Activated naive CD4-positive, alpha-beta T cell treated with anti-CD3 and anti-CD28 coated beads, Interleukin-2, amount 10 ng/mL, durations not matched to agents 7 days and 5 days (primary cell): ENCODE data around the gene IWS1.
"Not testable (repeated sequence)": the region's sequence is repeated elsewhere in the genome, so short reads cannot be mapped to it uniquely, and the experiment has no call there.

Source experiments
- CTCF ChIA-PET: fragments of 350-600 bp; sonication (Branson Sonifier 250); formaldehyde crosslinking; loops from one replicate; lab custom pipeline; 2021; ENCODE audit warnings: antibody characterized with exemption; lab: Charles Lee
- DNase-seq: peaks from one replicate; pipeline ENCODE4 v3.0.0-alpha.2; 2020
- H3K27ac Mint-ChIP-seq: one replicate; pipeline ENCODE4 v1.8.0; 2021; ENCODE audit warnings: mild to moderate bottlenecking, moderate library complexity, mixed read lengths
- H3K27me3 Mint-ChIP-seq: one replicate; pipeline ENCODE4 v1.8.0; 2021; ENCODE audit warnings: mild to moderate bottlenecking, mixed read lengths
- H3K36me3 Mint-ChIP-seq: one replicate; pipeline ENCODE4 v1.8.0; 2021; ENCODE audit warnings: mixed read lengths
- H3K4me1 Mint-ChIP-seq: one replicate; pipeline ENCODE4 v1.8.0; 2021; ENCODE audit warnings: mixed read lengths
- H3K4me3 Mint-ChIP-seq: one replicate; pipeline ENCODE4 v1.8.0; 2021; ENCODE audit warnings: mild to moderate bottlenecking, moderate library complexity, mixed read lengths
- H3K9me3 Mint-ChIP-seq: one replicate; pipeline ENCODE4 v1.8.0; 2021; ENCODE audit warnings: mixed read lengths

IWS1 gene

DNA sequence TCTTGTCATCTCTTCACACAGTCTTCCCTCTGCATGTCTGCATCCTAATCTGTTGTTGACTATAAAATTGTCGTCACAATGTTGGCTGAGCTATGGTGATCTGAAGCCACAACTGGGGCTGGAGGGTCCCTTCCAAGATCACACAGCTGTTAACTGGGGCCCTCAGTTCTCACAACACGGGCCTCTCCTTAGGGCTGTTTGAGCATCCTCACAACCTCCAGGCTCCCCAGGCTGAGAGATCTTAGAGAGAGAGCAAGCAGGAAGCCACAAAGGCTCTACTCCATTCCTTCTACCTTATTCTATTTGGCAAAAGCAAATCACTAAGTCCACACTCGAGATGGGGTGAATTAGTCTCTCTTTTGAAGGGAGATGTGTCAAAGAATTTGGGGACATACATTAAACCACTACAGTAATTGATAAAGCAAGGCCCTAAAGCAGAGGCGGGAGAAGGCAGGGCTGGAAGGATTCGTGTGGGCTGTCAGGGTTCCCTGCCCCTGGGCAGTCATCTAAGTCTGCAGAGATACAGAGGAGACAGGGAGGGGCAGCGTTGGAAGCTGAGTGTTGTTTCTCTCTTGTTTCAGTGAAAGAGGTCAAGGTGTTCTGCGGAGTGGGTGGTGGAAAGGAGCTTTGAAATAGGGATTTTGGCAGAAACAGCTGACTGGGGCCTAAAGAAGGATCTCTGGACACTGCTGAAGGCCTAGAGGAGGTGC, 25.1 kb upstream of the IWS1 start:
- peaks cover 88% of the 10 kb centered on the region for H3K27me3 Mint-ChIP-seq
- no peak overlapping the region for H3K4me3 Mint-ChIP-seq
- no peaks in the 10 kb centered on the region for H3K36me3 Mint-ChIP-seq
- H3K4me1 Mint-ChIP-seq = peaks cover 8% of the 10 kb centered on the region
- CTCF ChIA-PET = no interaction called here
- DNase-seq = no peak
- H3K27ac Mint-ChIP-seq = no peak overlapping the region
- no peaks in the 10 kb centered on the region for H3K9me3 Mint-ChIP-seq

DNA sequence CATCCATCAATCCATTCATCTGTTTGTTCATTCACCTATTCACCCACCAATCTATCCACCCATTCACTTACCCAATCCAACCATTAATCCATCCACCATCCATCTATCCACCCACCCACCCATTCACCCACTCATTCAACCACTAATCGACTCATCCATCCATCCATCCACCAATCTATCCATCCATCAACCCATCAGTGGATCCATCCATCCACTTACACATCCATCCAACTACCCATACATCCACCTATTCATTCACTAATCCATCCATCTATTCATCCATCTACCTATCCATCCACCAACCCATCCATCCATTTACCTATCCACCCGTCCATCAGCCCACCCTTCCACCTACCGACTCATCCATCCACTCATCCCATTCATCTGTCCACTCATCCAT, 20.5 kb upstream of the IWS1 start:
- H3K27me3 Mint-ChIP-seq = peaks cover 59% of the 10 kb centered on the region
- no peak for DNase-seq
- H3K4me1 Mint-ChIP-seq = no peaks in the 10 kb centered on the region
- H3K27ac Mint-ChIP-seq = no peak overlapping the region
- H3K9me3 Mint-ChIP-seq = no peaks in the 10 kb centered on the region
- CTCF ChIA-PET = no interaction called here
- H3K4me3 Mint-ChIP-seq = no peak overlapping the region
- H3K36me3 Mint-ChIP-seq = no peaks in the 10 kb centered on the region

DNA sequence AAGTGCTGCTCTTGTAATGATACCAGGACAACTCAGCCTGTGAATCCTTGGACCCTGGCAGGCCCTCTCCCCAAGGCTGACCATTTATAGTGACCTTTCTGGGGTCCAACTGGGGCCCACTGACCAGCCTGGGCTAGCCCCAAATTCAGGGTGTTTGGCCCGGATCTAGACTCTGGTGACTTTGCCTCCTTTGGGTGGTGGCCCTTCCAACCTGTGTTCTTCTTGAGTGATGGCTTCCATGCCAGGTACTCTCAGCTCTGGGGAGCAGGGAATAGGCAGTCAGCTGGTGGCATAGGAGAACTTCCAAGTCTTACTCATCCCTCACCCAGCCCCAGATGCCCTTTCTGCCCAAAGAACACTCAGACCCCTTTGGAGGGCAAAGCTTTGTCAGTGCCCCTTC, 19.5 kb upstream of the IWS1 start:
- H3K4me3 Mint-ChIP-seq = no peak overlapping the region
- no peak for DNase-seq
- CTCF ChIA-PET = no interaction called here
- H3K4me1 Mint-ChIP-seq = no peaks in the 10 kb centered on the region
- peaks cover 59% of the 10 kb centered on the region for H3K27me3 Mint-ChIP-seq
- no peak overlapping the region for H3K27ac Mint-ChIP-seq
- no peaks in the 10 kb centered on the region for H3K36me3 Mint-ChIP-seq
- H3K9me3 Mint-ChIP-seq = no peaks in the 10 kb centered on the region

DNA sequence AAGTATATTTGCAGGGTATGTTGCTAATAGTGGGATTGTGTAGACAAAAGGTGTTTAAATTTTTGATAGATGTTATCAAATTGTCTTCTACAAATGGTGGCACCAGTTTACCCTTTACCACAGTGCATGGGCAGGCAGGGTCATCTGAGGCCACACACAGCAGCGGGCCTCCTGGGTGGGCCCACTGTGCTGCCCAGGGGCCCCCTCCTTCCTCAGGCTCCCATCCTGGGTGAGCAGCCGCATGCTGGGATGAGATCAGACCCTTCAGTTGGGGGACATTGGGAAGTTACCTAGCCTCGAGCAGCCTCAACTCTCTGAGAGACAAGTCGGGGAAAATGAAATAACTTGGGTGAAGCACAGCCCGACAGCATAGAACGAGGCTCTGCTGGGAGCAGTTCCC, 18.9 kb upstream of the IWS1 start:
- no peak overlapping the region for H3K27ac Mint-ChIP-seq
- H3K4me3 Mint-ChIP-seq = no peak overlapping the region
- DNase-seq = no peak
- no peaks in the 10 kb centered on the region for H3K9me3 Mint-ChIP-seq
- peaks cover 60% of the 10 kb centered on the region for H3K27me3 Mint-ChIP-seq
- no peaks in the 10 kb centered on the region for H3K36me3 Mint-ChIP-seq
- CTCF ChIA-PET = no interaction called here
- H3K4me1 Mint-ChIP-seq = no peaks in the 10 kb centered on the region

DNA sequence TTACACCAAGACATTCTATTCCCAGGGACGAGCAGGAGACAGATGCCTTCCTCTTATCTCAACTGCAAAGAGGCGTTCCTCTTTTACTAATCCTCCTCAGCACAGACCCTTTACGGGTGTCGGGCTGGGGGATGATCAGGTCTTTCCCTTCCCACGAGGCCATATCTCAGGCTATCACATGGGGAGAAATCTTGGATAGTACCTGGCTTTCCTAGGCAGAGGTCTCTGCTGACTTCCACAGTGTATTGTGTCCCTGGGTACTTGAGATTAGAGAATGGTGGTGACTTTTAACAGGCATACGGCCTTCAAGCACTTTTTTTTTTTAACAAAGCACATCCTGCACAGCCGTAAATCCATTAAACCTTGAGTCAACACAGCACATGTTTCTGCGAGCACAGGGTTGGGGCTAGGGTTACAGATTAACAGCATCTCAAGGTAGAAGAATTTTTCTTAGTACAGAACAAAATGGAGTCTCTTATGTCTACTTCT, 16.8 kb upstream of the IWS1 start:
- H3K4me3 Mint-ChIP-seq, H3K27ac Mint-ChIP-seq, H3K4me1 Mint-ChIP-seq, H3K36me3 Mint-ChIP-seq, CTCF ChIA-PET, H3K9me3 Mint-ChIP-seq, DNase-seq: not testable (repeated sequence)
- peaks cover 49% of the 10 kb centered on the region for H3K27me3 Mint-ChIP-seq

DNA sequence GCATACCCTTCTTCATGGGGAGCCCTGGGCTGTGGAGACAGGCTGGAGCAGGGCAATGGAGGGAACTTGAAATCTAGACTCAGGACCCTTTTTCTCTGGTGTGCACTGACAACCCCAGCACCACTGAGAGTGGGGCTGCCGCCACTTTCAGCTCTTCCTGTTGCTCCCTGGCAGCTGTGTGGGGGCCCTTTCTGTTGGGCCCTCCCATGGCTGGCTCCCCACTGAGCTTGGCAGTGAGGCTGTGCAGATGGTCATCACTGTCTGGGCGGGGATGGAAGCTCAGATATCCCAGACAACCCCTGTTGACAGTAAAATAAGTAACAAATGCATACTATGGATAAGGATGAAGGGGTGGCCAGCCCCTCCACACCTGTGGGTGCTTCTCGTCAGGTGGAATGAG, 15.9 kb upstream of the IWS1 start:
- no peaks in the 10 kb centered on the region for H3K4me1 Mint-ChIP-seq
- H3K36me3 Mint-ChIP-seq = no peaks in the 10 kb centered on the region
- no peaks in the 10 kb centered on the region for H3K9me3 Mint-ChIP-seq
- H3K27me3 Mint-ChIP-seq = peaks cover 48% of the 10 kb centered on the region
- no peak overlapping the region for H3K4me3 Mint-ChIP-seq
- DNase-seq = no peak
- no peak overlapping the region for H3K27ac Mint-ChIP-seq
- CTCF ChIA-PET = interaction anchor here (1.5 kb wide), 1 partner anchor 49 kb away, joined by 5 read pairs; no protein-coding TSS in a partner anchor

DNA sequence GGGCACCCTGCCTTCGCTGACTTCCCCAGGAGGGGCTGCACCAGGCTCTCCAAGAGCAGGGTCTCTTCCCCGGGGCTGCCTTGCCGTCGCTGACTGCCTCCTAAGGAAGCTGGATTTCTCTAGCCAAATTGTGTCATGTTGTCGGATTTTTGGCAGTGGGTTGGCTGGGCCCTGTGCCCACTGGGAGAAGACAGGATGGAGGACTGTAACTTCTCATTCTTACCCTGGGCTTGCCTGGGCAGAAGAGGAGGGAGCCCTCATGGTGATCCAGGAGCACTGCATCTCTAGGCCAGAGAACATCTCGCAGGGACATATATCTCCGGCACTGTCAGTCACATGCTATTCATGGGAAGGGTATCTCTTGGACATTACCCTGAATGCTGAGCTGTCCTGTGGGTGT, 15.5 kb upstream of the IWS1 start:
- Mint-ChIP-seq H3K27ac (no peak overlapping the region), H3K4me3 (no peak overlapping the region), H3K9me3 (no peaks in the 10 kb centered on the region), H3K27me3 (peaks cover 47% of the 10 kb centered on the region), H3K4me1 (no peaks in the 10 kb centered on the region), H3K36me3 (no peaks in the 10 kb centered on the region)
- DNase-seq = no peak
- CTCF ChIA-PET = interaction anchor here (1.5 kb wide), 1 partner anchor 50 kb away, joined by 5 read pairs; no protein-coding TSS in a partner anchor

DNA sequence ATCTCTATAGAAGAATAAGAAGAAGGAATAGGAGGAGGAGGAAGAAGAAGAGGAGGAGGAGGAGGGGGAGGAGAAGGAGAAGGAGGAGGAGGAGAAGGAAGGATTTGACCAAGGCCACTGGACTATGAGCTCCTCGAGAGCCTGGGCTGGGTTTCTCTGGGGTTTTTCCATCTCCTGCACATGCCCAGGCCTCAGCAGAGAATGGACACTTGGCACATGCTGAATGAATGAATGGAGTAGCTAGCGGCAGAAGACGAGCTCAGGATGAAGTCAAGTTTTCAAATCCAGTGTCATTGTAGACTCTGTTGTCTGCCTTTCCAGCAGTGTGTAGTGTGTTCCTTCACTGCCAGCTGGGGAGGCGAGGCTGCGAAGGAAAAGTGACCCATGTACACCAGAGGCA, 11.4 kb upstream of the IWS1 start:
- Mint-ChIP-seq H3K9me3 (no peaks in the 10 kb centered on the region), H3K4me1 (no peaks in the 10 kb centered on the region), H3K27me3 (peaks cover 61% of the 10 kb centered on the region), H3K4me3 (no peak overlapping the region), H3K36me3 (no peaks in the 10 kb centered on the region), H3K27ac (no peak overlapping the region)
- CTCF ChIA-PET = interaction anchor here (1.3 kb wide), 1 partner anchor 12 kb away, joined by 7 read pairs; the partner anchor contains the start of gene IWS1
- DNase-seq = no peak

DNA sequence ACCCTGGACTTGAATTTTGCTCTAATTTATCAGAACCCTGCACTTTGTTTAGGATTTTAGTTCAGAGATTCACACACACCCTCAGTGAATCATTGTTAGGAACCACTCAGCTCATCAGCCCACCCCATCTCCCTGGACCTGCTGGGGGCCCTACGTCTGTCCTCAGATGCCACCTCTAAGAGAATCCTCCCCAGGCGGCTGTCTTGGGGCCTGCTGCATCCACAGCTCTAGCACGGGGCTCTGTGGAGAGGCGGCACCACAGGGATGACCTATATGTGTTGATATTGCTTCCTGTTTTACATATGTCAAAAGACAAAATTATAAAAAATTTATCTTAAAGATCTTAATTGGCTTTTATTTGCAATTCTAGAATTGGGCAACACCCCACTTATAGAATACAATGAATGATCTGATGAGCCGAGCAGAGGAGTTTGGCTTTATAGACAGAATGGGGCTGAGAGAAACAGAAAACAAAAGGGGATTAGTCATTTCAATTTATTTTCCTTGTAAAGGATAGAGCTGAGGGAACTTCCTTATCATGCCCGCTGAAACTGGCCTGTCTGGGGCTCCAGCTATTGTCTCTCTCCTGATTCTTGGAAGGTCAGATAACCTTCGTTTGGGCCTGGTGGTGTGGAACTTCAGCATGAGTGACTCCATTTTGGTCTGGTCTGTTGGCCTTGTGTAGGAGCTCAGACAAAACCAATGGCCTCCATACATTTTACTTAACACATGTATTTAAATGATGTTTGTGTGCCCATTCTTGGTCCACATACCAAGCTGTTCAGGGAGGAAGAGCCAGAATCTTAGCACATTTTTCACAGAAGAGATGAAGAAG, 10.6 kb upstream of the IWS1 start:
- Mint-ChIP-seq H3K27ac (no peak overlapping the region), H3K27me3 (peaks cover 59% of the 10 kb centered on the region), H3K9me3 (no peaks in the 10 kb centered on the region), H3K36me3 (no peaks in the 10 kb centered on the region), H3K4me1 (no peaks in the 10 kb centered on the region), H3K4me3 (no peak overlapping the region)
- CTCF ChIA-PET = interaction anchor here (1.3 kb wide), 1 partner anchor 11 kb away, joined by 7 read pairs; the partner anchor contains the start of gene IWS1
- DNase-seq = no peak

DNA sequence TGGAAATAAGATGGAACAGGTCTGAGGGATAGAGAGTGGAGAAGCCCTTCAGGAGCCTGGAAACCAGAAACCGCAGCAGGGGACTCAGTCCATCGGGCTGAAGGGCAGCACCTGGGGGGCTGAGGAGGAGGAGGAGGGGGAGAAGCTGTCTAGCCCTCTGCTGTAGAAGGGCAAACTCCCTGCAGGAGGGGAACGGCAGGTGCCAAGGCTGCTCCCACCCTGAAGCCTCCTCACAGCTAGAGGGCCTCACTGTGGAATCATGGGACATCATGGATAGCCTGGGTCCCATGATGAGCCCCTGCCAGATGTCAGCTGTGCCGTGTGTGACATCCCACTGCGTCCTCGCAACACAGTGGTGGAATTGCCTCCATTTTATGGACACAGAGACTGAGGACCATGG, 9.6 kb upstream of the IWS1 start:
- Mint-ChIP-seq H3K36me3 (no peaks in the 10 kb centered on the region), H3K4me1 (no peaks in the 10 kb centered on the region), H3K27me3 (peaks cover 49% of the 10 kb centered on the region), H3K4me3 (no peak overlapping the region), H3K9me3 (no peaks in the 10 kb centered on the region), H3K27ac (no peak overlapping the region)
- no peak for DNase-seq
- CTCF ChIA-PET = no interaction called here

DNA sequence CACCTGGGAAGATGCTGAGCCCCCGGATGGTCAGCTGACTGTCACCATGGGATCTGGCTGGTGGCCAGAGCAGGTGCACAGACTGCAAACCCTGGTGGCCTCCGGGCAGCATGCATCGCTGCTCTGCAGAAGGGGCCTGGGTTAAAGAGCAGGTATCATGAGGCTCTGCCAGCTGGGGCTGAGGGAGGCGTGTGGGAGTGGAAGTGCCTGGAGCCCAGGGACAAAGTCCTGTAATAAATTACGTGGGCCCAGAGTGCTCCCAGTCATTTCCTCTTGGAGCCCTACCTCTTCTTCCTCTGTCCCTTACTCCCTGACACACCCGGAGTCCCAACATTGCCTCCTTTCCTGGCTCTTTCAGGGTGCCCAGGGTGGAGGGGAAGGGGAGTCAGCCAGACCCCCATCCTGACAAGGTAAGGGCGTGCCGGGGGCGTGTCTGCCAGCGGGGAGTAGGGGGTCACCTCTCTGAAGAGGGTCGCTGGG, 9.2 kb upstream of the IWS1 start, which contains the start of gene MYO7B:
Gene MYO7B, plus strand, starts transcription at position 262 of the 480 bp plus-strand sequence. CDS start 24,040 bp downstream, outside the sequence.
- CTCF ChIA-PET = no interaction called here
- Mint-ChIP-seq H3K27me3 (peaks cover 44% of the 10 kb centered on the region), H3K27ac (no peak within 1 kb of the TSS), H3K4me1 (no peaks in the 10 kb centered on the region), H3K9me3 (no peaks in the 10 kb centered on the region), H3K36me3 (no peaks in the 10 kb centered on the region), H3K4me3 (no peak within 1 kb of the TSS)
- DNase-seq = no peak

DNA sequence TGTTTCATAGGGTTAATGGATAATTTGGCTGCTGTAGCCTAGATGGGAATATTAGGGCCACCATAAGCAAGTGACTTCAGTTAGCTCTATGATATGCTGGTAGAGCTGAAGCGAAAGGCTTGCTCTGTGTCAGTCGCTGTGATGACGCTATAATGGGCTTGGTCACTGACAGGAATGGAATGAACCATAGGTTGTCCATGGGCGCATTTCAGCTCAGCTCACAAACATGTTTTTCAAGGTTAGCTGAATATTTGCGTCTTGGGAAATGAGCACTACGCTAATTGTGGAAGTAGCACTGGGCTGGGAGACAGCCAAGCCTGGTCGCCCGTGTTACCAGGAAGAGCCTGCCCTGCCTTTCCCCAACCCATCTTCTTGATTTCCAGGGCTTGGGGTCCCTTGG, 6.0 kb upstream of the IWS1 start:
- no peaks in the 10 kb centered on the region for H3K36me3 Mint-ChIP-seq
- no peak for DNase-seq
- H3K27ac Mint-ChIP-seq = no peak overlapping the region
- no peaks in the 10 kb centered on the region for H3K9me3 Mint-ChIP-seq
- no peak overlapping the region for H3K4me3 Mint-ChIP-seq
- CTCF ChIA-PET = no interaction called here
- H3K27me3 Mint-ChIP-seq = peaks cover 32% of the 10 kb centered on the region
- peaks cover 8% of the 10 kb centered on the region for H3K4me1 Mint-ChIP-seq

DNA sequence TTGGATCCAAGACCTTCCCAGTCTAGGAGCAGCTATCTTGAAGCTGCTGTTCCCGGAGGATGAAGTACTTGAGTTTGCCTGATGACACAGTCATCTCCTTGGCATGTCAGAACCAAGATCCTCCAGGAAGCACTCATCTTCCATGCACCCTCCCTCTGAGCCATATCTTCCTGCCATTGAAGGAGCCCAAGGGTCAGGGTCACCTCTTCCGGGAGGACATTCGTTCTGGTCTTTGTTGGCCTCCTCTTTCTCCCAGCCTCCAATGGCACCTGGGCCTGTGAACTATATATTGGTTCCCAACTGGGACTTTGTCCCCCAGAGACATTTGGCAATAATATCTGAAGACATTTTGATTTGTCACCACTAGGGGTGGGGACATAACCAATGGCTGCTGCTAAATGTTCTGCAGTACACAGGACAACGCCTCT, 4.9 kb upstream of the IWS1 start:
- Mint-ChIP-seq H3K9me3 (no peaks in the 10 kb centered on the region), H3K27me3 (peaks cover 24% of the 10 kb centered on the region), H3K4me1 (peaks cover 13% of the 10 kb centered on the region), H3K27ac (no peak overlapping the region), H3K36me3 (no peaks in the 10 kb centered on the region), H3K4me3 (no peak overlapping the region)
- DNase-seq = no peak
- CTCF ChIA-PET = no interaction called here
